GM12878 (cell line): ENCODE measurements around the gene CDK3. TPM values are rescaled to one million over a fixed set of nuclear protein-coding genes. Genes with fewer than 3 reads are reported as not detected.

Experiments
- ATAC-seq: fragments of 200-7000 bp; cut with Tn5 transposase; 3 replicates; pipeline ENCODE4 v1.9.1; 2020; ENCODE audit warnings: mild to moderate bottlenecking, moderate library complexity
- BruUV-seq: library from RNA; stranded (reverse); fragments of 400-500 nt; replicated peaks from 2 replicates; lab custom pipeline; 2021; lab: Mats Ljungman, UMichigan
- CTCF ChIA-PET: fragments of 300-600 bp; sonication (Branson Sonifier 250); formaldehyde crosslinking; extraction: SDS; loops from one replicate; lab custom pipeline; 2021; ENCODE audit warnings: inconsistent platforms; lab: Yijun Ruan, JAX
- POLR2A ChIA-PET: fragments of 350-600 bp; formaldehyde crosslinking; extraction: SDS; loops from one replicate; lab custom pipeline; 2021; ENCODE audit warnings: inconsistent platforms; lab: Charles Lee
- RAD21 ChIA-PET: fragments of 300-600 bp; sonication (Branson Sonifier 250); formaldehyde crosslinking; loops from one replicate; lab custom pipeline; 2023; ENCODE audit warnings: antibody characterized with exemption; ENCODE audit not compliant: unreplicated experiment; lab: Charles Lee
- SMC1A ChIA-PET: fragments of 300-600 bp; sonication (Branson Sonifier 250); formaldehyde crosslinking; loops from one replicate; lab custom pipeline; 2023; ENCODE audit not compliant: unreplicated experiment, uncharacterized antibody; lab: Charles Lee
- DNase-seq: peaks from one replicate; pipeline ENCODE4 v3.0.0-alpha.2; 2011; ENCODE audit warnings: low read depth, low spot score
- FAIRE-seq: peaks from 3 replicates; lab custom pipeline; 2011; peaks lifted over from hg19 to GRCh38; lab: Jason Lieb, UNC
- H2AFZ ChIP-seq: 2 replicates; pipeline ENCODE4 v1.6.0; 2011; ENCODE audit warnings: low read depth, low read length, control low read depth; ENCODE audit not compliant: control insufficient read depth
- H3K27ac ChIP-seq: 2 replicates; pipeline ENCODE4 v1.5.1; 2011; ENCODE audit warnings: control low read depth; ENCODE audit not compliant: control insufficient read depth, insufficient read depth
- H3K27me3 ChIP-seq, 2 experiments: replicated peaks in 1 of 2; 2 replicates each; pipeline versions ENCODE4 v1.6.0 to v1.6.1; 2011; ENCODE audit warnings: low read length in 1 of 2; ENCODE audit not compliant: control insufficient read depth in 2 of 2, insufficient read depth in 2 of 2
- H3K36me3 ChIP-seq, 2 experiments: 2 replicates each; pipeline ENCODE4 v1.5.1; 2011; ENCODE audit warnings: low read length in 1 of 2; ENCODE audit not compliant: control insufficient read depth in 2 of 2, insufficient read depth in 2 of 2
- H3K4me1 ChIP-seq: 2 replicates; pipeline ENCODE4 v1.6.1; 2011; ENCODE audit warnings: mild to moderate bottlenecking, low read length, moderate library complexity, mixed read lengths; ENCODE audit not compliant: control insufficient read depth, insufficient read depth
- H3K4me2 ChIP-seq: 2 replicates; pipeline ENCODE4 v1.6.0; 2011; ENCODE audit warnings: control low read depth; ENCODE audit not compliant: control insufficient read depth, insufficient read depth
- H3K4me3 ChIP-seq: fragments of 200-600 bp; sonication (generic); 2 replicates; pipeline ENCODE4 v1.5.1; 2016
- H3K79me2 ChIP-seq: 2 replicates; pipeline ENCODE4 v1.6.0; 2011; ENCODE audit warnings: low read length; ENCODE audit not compliant: control insufficient read depth, insufficient read depth
- H3K9ac ChIP-seq: 2 replicates; pipeline ENCODE4 v1.8.0; 2011; ENCODE audit warnings: low read length, control low read depth, mixed read lengths; ENCODE audit not compliant: control insufficient read depth, insufficient read depth
- H3K9me3 ChIP-seq: replicated peaks from 3 replicates; pipeline ENCODE4 v1.5.1; 2011; ENCODE audit warnings: mild to moderate bottlenecking, low read length; ENCODE audit not compliant: control insufficient read depth, insufficient read depth
- H4K20me1 ChIP-seq: 2 replicates; pipeline ENCODE4 v1.6.0; 2011; ENCODE audit not compliant: control insufficient read depth, insufficient read depth
- CBX3 ChIP-seq: fragments of 200-600 bp; sonication (generic); IDR thresholded peaks from 2 replicates; pipeline ENCODE4 v1.6.1; 2016; ENCODE audit warnings: low read depth, borderline replicate concordance
- CREB1 ChIP-seq: IDR thresholded peaks from 2 replicates; pipeline ENCODE4 v1.6.1; 2012; ENCODE audit warnings: low read depth, mild to moderate bottlenecking, inconsistent platforms
- FOXM1 ChIP-seq: IDR thresholded peaks from 2 replicates; pipeline ENCODE4 v1.6.1; 2012; ENCODE audit warnings: low read depth, mild to moderate bottlenecking, inconsistent platforms, low read length, moderate library complexity
- HDAC2 ChIP-seq: fragments of 200-600 bp; sonication (generic); IDR thresholded peaks from 2 replicates; pipeline ENCODE4 v1.6.1; 2017
- IRF5 ChIP-seq: fragments of 450-650 bp; IDR thresholded peaks from 2 replicates; pipeline ENCODE4 v1.6.1; 2017; ENCODE audit warnings: borderline replicate concordance
- KDM1A ChIP-seq: fragments of 200-600 bp; sonication (generic); IDR thresholded peaks from 2 replicates; pipeline ENCODE4 v1.6.1; 2016; ENCODE audit warnings: borderline replicate concordance
- NKRF ChIP-seq: fragments of 450-650 bp; conservative IDR thresholded peaks from 2 replicates; pipeline ENCODE4 v1.6.1; 2017; ENCODE audit warnings: mild to moderate bottlenecking, moderate library complexity
- PKNOX1 ChIP-seq: fragments of 450-650 bp; IDR thresholded peaks from 2 replicates; pipeline ENCODE4 v1.6.1; 2016; ENCODE audit warnings: mild to moderate bottlenecking
- POLR2A ChIP-seq: IDR thresholded peaks from 2 replicates; pipeline ENCODE4 v1.6.1; 2011; ENCODE audit warnings: low read depth, mild to moderate bottlenecking, low read length
- RBBP5 ChIP-seq: fragments of 200-600 bp; sonication (generic); conservative IDR thresholded peaks from 2 replicates; pipeline ENCODE4 v1.6.1; 2016
- RELA ChIP-seq: fragments of 450-650 bp; IDR thresholded peaks from 2 replicates; pipeline ENCODE4 v1.8.0; 2014; ENCODE audit warnings: borderline replicate concordance; ENCODE audit not compliant: partially characterized antibody
- SP1 ChIP-seq: IDR thresholded peaks from one replicate; pipeline ENCODE4 v1.6.1; 2011; ENCODE audit warnings: low read depth, low read length
- SUPT20H ChIP-seq: IDR thresholded peaks from 2 replicates; pipeline ENCODE4 v1.6.1; 2011; ENCODE audit warnings: low read depth, mild to moderate bottlenecking, low read length, moderate library complexity, borderline replicate concordance; ENCODE audit not compliant: control insufficient read depth
- ZBTB11 ChIP-seq: fragments of 450-650 bp; formaldehyde crosslinking; IDR thresholded peaks from 2 replicates; pipeline ENCODE4 v1.5.0; 2022; ENCODE audit warnings: mild to moderate bottlenecking, missing genetic modification characterization
- ZNF207 ChIP-seq: fragments of 450-650 bp; IDR thresholded peaks from 2 replicates; pipeline ENCODE4 v1.6.1; 2014; ENCODE audit warnings: antibody characterized with exemption, mild to moderate bottlenecking, borderline replicate concordance
- ZNF24 ChIP-seq: fragments of 450-650 bp; IDR thresholded peaks from 2 replicates; pipeline ENCODE4 v1.6.1; 2017; ENCODE audit warnings: antibody characterized with exemption, mild to moderate bottlenecking
- WGBS: methylation state at CpG from one replicate; pipeline ENCODE4 v1.1.6; 2016; ENCODE audit warnings: low lambda C conversion rate; ENCODE audit not compliant: insufficient replicate concordance, insufficient coverage; ENCODE audit errors: missing lambda C conversion rate; 5-methylcytosine and 5-hydroxymethylcytosine counted together
- in situ Hi-C: fragments of 300-500 bp; cut with MboI; formaldehyde crosslinking; loops from 9 replicates; pipeline ENCODE4 v1.14.3; 2018; ENCODE audit warnings: mixed read lengths
- intact Hi-C: fragments of 100-400 bp; cut with micrococcal nuclease; formaldehyde crosslinking; loops from one replicate; pipeline ENCODE4 v1.14.2; 2022; ENCODE audit not compliant: unreplicated experiment
- polyA plus RNA-seq, 11 experiments: library from polyadenylated mRNA; depleted of rRNA in 4 of 11; unstranded in 6 of 11; stranded (reverse) in 5 of 11; fragments of >200 nt; fragmentation: Nextera tagmentation in 4 of 11; fragmentation: Illumina TruSeq in 1 of 11; extraction: Ambion mirVana in 4 of 11; extraction: Trizol in 1 of 11; gene quantifications; 1 replicate in 1 of 11; 2 replicates in 10 of 11; pipeline versions ENCODE4 v1.2.1 to v1.2.3, GENCODE V29; 2011 to 2016; ENCODE audit warnings: inconsistent platforms in 2 of 11, missing spikeins in 2 of 11, low read depth in 1 of 11
- total RNA-seq, 4 experiments: library from RNA; depleted of rRNA in 3 of 4; stranded (reverse); fragments of >200 nt in 3 of 4; fragmentation: Illumina TruSeq in 1 of 4; extraction: Trizol in 1 of 4; gene quantifications; 2 replicates each; pipeline versions ENCODE4 v1.2.1 to v1.2.3, GENCODE V29; 2013 to 2021

The CDK3 gene
- total and polyA plus RNA-seq, 10 of the 15 experiments (the other 5 are each of a cell fraction or from before 2014, with no cell fraction given) = 1.1 to 7.1 (median 4.2) TPM

GRCh38 chr17:75995385-75995925 is 5.2 kb upstream of the CDK3 start:
- 98% methylated on average over 7 of the region's 7 CpGs for WGBS
- no peaks in the 10 kb centered on the region for H3K79me2 ChIP-seq
- no peak overlapping the region for H3K9ac ChIP-seq
- ChIA-PET POLR2A (interaction anchor here (0.6 to 2.9 kb wide), 2 partner anchors 13 to 15 kb away, joined by 3 to 24 read pairs; no protein-coding TSS in a partner anchor), RAD21 (interaction anchor here (1.4 to 1.8 kb wide), 2 partner anchors 9 to 90 kb away, joined by 3 read pairs; partner anchors contain the start of gene MRPL38), SMC1A (interaction anchor here (0.9 to 1.9 kb wide), 2 partner anchors 11 to 92 kb away, joined by 3 to 6 read pairs; no protein-coding TSS in a partner anchor), CTCF (interaction anchor here (0.6 to 10.7 kb wide), 3 partner anchors 17 to 188 kb away, joined by 3 to 70 read pairs (median 3); partner anchors contain the start of genes ACOX1 and TEN1)
- DNase-seq (no peak), ATAC-seq (no peak), FAIRE-seq (no peak)
- no peaks in the 10 kb centered on the region for H3K9me3 ChIP-seq
- no peak overlapping the region for H3K4me3 ChIP-seq
- in situ Hi-C loops = no loop called here
- no peaks in the 10 kb centered on the region for H4K20me1 ChIP-seq
- no peak overlapping the region for H3K27ac ChIP-seq
- H3K36me3 ChIP-seq = peaks cover 3 to 4% of the 10 kb centered on the region in 2 experiments; a peak in 3 of 4 replicates
- peaks cover 25% of the 10 kb centered on the region for H3K4me1 ChIP-seq
- no peaks in the 10 kb centered on the region for H3K27me3 ChIP-seq
- no peak overlapping the region for H2AFZ ChIP-seq
- intact Hi-C loops = loop anchor here (5.0 kb wide), 1 partner anchor 53 kb away; the partner anchor contains the start of gene FBF1
- no peak overlapping the region for H3K4me2 ChIP-seq
- no TSS peak for BruUV-seq
- TF ChIP-seq RBBP5 (no peak), SUPT20H (no peak), ZNF24 (no peak), PKNOX1 (no peak), CBX3 (no peak), ZNF207 (no peak), FOXM1 (no peak), ZBTB11 (CRISPR knock-in tag) (no peak), HDAC2 (no peak), SP1 (no peak), IRF5 (no peak), CREB1 (no peak), RELA (no peak), NKRF (no peak), KDM1A (no peak), POLR2A (no peak)
